T-helper 2 cell treated with Interferon-gamma antibody and Interleukin-4, amounts not matched to agents 100 ng/mL and 5 ng/mL, for 36 hours (primary cell): Measurements from ENCODE around the gene ZFYVE1. TPM values are rescaled to one million over a fixed set of nuclear protein-coding genes. Genes with fewer than 3 reads are reported as not detected.
"Not testable (repeated sequence)": the region's sequence is repeated elsewhere in the genome, so short reads cannot be mapped to it uniquely, and the experiment has no call there.

ENCODE experiments used
- intact Hi-C: fragments of 100-400 bp; cut with micrococcal nuclease; formaldehyde crosslinking; loops from one replicate; pipeline ENCODE4 v1.15.1; 2023
- total RNA-seq: library from RNA; stranded (reverse); gene quantifications from 2 replicates; pipeline ENCODE4 v1.2.3, GENCODE V29; 2022

The ZFYVE1 gene
- total RNA-seq, 1 donor from 2014 or later: 13.0 TPM

DNA sequence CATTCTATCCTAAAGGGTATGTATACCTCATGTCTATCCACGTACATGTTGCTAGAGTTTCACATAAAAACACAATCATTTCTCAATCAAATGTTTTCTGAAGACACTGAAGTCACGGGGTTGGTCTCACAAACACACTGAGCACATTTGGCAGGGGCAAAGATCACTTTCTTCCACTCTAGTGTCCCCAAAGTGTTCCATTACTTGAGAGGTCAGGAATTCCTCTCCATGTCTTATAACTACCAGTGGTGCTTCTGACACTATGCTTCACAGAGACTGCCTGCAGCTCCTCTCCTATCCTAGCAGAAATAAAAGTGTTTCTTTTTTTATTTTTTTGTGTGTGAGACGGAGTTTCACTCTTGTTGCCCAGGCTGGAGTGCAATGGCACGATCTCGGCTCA is 19.1 kb downstream of the ZFYVE1 start:
- intact Hi-C loops: no loop called here

DNA sequence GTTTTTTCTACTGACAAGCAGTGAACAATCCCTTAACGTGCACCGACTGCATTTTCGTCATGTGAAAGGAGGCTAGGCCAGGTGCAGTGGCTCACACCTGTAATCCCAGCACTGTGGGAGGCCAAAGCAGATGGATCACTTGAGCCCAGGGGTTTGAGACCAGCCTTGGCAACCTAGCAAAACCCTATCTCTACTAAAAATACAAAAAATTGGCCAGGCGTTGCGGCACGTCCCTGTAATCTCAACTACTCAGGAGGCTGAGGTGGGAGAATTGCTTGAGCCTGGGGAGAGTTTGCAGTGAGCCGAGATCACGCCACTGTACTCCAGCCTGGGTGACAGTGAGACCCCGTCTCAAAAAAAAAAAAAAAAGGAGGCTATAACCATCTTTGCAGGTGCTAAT is 22.3 kb downstream of the ZFYVE1 start:
- intact Hi-C loops: not testable (repeated sequence)

DNA sequence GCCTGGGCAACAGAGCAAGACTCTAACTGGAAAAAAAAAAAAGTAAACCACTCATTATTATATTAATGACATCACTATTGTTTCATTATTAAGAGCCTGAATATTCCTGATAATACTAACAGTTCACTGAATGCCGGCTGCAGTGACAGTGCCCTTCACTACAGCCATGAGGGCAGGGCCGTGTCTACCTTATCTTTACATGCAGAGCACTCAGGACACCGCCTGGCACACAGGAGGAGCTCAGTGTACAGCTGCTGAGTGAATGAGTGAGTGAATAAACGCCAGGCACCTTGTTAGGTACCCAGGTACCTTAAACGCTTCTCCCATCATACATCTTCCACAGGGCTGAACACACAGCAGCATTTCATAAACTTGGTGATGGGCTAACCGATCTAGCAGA is 23.2 kb downstream of the ZFYVE1 start:
- intact Hi-C loops: no loop called here

DNA sequence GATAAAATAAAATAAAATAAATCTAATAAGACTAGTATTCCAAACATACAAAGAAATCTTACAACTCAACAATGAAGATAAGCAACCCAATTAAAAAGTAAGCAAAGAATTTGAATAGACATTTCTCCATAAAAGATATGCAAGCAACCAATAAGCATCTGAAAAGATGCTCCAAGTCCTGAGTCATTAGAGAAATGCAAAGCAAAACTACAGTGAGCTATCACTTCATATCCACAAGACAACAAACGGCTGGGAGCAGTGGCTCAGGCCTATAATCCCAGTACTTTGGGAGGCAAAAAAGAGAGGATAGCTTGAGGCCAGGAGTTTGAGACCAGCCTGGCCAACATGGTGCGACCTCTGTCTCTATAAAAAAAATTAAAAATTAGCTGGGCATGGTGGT is 26.8 kb downstream of the ZFYVE1 start:
- intact Hi-C loops: no loop called here

DNA sequence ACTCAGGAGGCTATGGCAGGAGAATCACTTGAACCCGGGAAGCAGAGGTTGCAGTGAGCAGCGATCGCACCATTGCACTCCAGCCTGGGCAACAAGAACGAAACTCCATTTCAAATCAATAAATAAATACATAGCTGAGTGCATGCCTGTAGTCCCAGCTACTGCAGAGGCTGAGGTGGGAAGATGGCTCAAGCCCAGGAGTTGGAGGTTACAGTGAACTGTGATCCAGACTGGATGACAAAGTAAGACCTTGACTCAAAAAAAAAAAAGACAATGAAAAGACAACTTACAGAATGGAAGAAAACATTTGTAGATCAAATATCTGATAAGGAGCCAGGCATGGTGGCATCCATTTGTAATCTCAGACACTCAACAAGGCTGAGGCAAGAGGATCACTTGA is 27.6 kb downstream of the ZFYVE1 start:
- intact Hi-C loops: no loop called here

DNA sequence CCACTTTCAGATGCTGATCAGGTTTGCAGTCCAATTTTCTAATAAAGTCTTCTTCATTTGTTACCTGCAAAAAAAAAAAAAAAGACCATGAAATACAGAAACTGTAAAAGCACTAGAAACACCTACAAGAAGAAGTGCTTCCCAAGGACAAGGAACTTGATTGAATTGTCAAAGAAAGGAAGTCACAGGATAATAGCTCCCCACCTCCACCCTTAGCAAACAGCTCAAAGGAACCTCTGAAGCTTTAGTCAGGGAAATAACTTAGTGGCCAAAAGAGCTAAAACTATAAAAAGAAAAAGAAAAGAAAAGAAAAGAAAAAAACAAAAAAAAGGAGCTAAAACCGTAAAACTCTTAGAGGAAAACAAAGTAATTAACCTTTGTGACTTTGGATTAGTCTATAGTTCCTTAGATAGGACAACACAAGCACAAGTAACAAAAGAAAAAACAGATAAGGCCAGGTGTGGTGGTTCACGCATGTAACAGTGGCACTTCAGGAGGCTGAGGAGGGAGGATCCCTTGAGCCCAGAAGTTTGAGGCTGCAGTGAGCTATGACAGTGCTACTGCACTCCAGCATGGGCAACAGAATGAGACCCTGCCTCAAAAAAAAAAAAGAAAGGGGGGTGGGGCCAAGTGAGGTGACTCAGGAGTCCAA is 28.5 kb downstream of the ZFYVE1 start:
- intact Hi-C loops: no loop called here

DNA sequence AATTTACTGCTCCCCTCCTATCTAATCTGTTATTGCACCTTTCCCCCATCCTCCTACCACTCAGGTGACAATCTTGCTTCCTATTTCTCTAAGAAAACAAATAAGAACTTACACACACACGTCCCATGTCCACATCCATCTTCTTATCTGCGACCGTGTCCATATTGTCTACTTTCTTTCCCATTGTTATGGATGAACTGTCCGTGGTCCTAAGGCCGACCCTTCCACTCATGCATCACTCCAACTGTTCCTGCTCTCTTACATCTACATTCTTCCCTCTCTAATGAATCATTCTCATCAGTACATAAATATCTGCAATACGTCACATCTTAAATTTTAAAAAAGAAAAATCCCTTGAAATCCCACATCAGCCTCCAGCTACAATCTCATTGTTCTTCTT is 30.0 kb downstream of the ZFYVE1 start:
- intact Hi-C loops: no loop called here

DNA sequence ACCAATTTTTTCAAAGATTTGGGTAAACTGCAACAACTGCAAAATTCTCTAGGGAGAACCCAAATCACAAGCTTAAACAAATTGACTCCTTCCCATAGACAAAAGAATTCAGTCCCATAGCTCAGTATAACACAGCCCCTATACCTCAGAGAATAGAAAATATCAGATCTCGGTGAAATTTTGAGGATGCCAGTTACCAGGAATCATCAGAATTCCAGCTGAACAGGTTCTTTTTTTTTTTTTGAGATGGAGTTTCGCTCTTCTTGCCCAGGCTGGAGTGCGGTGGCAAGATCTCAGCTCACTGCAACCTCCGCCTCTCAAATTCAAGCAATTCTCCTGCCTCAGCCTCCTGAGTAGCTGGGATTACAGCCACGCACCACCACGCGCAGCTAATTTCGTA is 36.7 kb downstream of the ZFYVE1 start:
- intact Hi-C loops: no loop called here

DNA sequence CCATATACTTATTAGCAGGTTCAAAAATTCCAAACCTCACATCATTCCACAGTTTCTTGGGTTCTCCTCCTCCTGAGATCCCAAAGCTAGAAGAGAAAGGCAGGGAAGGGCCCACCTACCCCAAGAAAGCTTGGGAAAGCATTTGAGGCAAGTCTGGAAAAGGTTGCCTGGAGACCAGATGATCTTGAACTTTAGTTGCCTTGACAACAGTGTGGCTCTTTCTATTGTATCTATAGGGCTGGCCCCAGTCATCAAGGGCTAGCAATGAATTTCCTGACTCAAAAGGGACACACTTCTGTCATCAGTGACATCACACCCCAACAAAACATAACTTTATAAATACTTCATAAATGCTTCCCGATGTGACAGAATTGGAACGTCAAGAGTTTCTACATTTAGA is 40.0 kb downstream of the ZFYVE1 start:
- intact Hi-C loops: no loop called here

DNA sequence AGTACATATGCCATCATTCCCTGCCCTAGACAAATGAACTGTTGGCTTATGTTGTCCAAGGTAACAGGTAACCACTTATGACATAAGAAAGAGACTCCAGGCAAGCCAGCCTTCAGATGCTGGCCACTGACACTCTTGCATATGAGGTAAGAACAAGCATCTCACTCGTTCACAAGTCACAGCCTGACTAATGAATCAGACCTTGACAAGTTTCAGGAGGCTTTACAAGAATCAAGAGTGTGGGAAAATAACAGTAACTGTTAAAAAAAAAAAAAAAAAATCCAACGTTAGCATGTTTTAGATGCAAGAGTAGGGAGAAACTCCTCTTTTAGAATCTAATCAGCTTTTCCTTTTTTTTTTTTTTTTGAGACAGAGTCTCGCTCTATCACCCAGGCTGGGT is 40.7 kb downstream of the ZFYVE1 start:
- intact Hi-C loops: no loop called here

DNA sequence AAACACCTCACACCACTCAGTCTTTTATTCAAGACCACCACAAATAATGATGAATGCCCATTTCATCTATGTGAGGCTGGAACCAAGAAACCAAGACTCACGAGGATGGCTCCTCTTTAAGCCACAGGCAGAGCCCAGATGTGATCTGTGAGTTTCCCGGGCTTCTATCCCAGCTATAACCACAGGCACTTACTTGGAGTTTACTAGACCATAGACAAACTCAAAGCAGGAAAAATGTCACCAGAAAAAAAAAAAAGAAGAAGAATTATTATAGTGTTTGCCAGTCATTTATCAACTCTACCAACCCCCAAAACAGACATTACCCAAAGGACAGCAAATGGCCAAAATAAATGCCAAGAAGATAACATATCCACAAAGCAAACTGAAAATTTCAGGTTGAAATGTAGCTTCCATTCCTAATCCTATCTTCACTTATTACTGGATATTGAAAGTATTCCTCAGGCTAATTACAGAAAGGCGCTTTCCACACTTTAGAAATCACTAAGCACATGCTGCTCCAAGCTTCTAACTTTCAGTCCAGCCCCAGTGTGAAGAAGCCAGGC is 44.7 kb downstream of the ZFYVE1 start:
- intact Hi-C loops: no loop called here

DNA sequence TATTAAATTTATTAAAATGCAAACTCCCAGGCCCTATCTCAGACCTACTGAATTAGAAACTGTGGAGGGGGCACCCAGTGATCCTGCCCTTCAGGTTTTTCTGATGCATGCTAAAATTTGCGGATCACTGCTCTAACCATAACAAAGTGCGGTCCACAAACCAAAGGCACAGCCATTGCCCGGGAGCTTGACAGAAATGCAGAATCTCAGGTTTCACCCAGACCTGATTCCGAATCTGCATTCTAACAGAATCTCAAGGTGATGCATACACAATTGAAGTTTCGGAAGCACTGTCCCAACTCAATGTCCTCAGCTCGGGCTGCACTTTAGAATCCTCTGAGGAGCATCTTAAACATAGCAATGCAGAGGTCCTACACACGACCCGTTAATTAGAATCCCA is 46.0 kb downstream of the ZFYVE1 start:
- intact Hi-C loops: no loop called here

DNA sequence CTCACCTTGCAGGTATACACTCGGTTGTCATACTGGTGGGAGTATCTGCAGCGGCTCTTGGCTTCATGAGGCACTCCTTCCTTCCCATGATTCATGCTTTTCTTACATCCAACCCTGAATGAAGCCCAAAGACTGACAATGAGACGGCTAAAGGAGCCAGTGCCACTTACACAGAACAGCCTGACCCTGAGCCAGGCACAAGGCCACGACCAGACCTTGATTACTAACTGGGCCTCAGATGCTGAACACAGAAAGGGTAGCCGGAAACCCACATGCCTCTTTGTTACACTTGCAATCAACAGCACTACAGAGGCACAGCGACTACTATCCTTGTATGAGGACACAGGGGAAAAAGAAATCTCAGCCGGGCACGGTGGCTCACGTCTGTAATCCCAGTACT is 48.0 kb downstream of the ZFYVE1 start:
- intact Hi-C loops: no loop called here

DNA sequence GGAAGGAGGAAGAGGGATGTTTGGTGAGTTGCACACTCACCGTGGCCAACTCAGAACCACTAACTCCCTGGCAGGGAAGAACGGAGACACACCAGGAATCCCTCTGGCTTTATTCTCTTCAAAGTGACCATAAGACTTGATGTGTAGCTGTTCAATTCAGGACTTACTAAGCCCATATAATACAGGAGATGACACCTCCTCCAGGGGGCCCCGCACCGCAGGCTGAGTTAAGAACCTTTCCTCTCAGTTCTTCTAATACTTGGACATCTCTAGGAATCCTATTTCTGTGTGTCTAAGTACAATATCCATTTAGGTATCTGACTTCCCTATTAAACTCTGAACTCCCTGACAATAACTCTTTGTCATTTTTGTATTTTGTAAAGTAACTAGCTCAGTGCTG is 51.1 kb downstream of the ZFYVE1 start:
- intact Hi-C loops: no loop called here

DNA sequence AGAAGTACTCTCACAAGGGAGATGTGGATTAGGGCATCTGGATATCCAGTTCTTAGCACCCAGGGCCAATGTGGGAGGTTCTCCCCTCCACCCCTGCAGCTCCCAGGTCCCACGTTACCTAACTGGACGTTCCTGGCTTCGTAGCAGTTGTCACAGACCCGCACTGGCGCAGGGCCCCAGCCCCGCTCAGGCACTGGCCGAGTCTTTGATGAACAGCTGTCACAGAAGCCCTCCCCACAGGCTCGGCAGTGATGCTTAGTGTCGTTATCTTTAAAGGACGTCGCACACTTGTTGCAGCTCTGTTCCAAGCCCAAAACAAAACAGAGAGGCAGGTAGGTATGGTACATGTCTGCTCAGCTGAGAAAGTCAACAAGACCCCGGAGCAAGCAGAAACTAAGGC is 52.2 kb downstream of the ZFYVE1 start:
- intact Hi-C loops: no loop called here

DNA sequence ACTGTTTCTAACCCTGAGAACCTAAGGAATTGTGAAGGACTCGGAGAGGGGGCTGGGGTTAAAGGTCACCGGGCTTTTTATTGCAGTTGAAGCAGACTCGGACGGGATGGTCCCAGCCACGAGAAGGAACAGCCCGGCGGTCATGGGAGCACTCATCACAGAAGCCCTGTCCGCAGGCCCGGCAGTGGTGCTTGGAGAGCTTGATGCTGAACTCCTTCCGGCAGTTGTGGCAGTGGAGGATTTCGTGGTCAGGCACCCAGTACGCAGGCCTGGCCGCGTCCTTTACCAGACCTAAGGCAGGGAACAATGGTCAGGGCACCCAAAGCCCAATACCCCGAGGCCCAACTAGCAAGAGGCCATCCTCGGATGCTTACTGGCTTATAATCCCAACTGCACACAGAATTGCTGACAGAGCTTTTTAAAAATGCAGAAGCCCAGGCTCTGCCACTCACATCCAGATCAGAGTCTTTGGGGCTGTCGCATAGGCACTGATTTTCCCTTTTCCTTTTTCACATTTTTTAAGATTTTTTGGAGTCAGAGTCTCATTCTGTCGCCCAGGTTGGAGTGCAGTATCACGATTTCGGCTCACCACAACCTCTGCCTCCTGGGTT is 56.0 kb downstream of the ZFYVE1 start:
- intact Hi-C loops: no loop called here

DNA sequence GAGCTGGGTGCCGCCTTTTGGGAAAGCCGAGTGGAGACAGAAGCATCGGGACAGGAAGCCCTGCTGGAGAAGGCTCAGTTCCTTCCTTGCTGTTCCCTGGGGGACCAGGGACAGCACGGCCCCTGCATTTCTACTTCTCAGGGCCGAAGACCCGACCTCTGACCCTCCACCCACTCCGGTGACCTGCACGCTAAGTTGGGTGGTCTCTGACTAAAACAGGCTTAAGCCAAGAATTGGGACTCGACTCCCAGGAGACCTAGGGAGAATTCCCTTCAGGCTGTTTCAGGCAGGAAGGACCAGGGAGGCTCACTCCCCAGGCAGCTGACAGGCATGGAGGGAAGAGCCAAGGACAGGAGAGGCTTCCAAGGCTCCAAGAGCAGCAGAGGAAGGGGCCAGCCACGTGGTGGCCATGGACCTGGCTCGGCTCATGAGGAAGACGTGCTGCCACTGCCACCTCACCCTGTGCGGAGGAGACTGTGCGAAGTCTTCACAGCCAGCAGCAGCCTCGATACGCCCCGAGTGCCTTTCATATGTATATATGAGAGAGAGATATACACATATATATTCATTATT is 56.8 kb downstream of the ZFYVE1 start:
- intact Hi-C loops: no loop called here

DNA sequence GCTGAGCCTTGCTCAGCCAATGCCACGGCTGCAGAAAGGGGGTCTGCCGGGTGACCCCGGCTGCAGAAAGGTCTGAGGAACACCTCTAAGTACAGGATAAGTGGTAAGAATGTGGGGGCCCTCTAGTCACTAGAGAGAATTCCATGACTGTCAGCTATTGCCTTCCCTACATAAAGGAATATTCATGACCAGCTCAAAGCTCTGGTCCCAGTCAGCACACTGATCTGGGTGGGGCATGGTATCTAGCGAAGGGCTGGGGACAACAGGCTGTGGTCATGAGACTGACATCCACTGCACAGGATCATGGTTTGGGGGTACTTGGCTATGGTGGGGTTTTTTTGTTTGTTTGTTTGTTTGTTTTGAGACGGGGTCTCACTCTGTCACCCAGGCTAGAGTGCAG is 58.6 kb downstream of the ZFYVE1 start:
- intact Hi-C loops: no loop called here

DNA sequence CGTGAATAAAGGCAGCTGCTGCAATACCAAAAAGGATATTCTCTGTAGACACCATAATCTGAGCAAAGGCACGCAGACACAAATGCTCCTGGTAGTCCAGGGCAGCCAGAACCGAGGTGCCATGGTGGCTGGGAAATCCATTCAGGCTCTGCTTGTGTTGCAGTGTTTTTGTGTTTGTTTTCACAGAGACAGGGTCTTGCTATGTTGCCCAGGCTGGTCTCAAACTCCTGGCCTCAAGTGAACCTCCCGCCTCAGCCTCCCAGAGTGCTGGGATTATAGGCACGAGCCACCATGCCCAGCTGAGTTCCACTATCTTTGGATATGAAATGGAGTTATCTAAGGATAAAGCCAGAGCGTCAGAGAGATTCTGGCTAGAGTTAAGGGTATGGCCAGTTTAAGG is 60.9 kb downstream of the ZFYVE1 start:
- intact Hi-C loops: no loop called here

DNA sequence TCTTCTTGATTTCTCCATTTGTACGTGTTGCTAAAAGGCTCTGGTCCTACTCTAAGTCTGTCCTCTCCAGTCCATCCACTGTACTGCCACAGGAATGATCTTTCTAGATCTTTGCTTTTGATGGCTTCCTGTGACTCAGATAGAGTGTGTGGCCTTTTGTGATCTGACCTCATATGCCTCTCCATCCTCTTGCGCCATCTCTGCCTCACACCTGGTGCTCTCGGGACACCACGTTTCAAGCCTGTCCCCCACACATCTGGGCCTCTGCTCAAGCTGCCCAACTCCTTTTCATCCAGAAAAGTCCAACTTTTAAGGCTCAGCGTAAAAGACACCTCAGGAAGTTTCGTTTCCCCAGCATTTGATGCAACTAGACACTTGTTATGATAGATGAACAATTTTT is 61.7 kb downstream of the ZFYVE1 start:
- intact Hi-C loops: no loop called here

DNA sequence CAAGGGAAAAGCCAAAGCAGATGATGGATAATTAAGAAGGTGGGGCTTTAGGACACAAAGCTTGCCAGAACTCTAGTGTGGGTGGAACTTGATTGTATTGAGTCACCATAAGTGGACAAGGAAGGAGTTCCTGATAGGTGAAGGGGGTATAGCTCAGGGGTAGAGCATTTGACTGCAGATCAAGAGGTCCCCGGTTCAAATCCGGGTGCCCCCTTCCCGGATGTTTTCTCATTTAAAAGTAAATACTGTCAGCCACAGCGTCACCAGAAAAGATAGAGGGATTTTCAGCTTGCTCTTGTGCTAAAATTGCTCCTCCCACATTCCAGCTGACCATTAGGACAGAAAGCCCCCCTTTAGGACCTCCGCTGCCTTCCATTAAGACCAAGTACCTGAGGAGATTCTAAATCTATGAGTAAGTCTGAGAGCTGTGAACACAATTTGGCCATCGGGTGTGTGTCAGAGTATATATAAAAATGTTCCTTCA is 64.0 kb downstream of the ZFYVE1 start:
- intact Hi-C loops: no loop called here

DNA sequence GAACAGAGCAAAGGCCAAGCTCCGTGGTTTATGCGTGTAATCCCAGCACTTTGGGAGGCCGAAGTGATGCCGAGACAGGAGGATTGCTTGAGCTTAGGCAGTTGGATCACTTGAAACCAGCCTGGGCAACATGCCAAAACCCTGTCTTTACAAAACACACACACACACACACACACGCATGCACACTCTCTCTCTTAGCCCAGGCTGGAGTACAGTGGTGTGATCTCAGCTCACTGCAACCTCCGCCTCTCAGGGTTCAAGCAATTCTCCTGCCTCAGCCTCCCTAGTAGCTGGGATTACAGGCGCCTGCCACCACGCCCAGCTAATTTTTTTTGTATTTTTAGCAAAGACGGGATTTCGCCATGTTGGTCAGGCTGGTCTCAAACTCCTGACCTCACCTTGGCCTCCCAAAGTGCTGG is 64.6 kb downstream of the ZFYVE1 start:
- intact Hi-C loops: not testable (repeated sequence)
